Activated CD4-positive, alpha-beta T cell treated with anti-CD3 and anti-CD28 coated beads for 4 hours (primary cell): ENCODE measurements around the gene PKP1.

Experiments used
- DNase-seq, 2 donors: peaks; one replicate each; pipeline ENCODE4 v3.0.0-alpha.2; 2020

The PKP1 gene

GRCh38 chr1:201283836-201284553, 689 bp downstream of the PKP1 start:
- DNase-seq, result no peak

DNA sequence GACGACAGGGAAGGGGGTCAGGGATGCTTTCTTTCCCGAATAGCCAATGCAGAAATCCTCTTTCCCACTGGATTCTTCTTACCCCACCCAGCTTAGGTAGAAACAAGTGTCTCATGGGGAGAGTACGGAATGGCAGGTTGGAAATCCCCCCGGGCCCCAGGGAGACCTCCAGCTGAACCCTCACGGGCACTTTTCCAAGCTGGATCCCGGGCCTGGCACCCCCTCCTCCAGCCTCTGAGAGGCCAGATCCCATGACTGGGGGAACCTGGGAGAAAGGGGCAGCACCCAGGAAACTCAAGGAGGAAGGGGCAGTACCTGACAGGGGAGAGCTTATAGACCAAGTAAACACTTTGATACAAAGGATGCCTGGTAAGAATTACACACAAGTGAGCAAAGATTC, 1.3 kb downstream of the PKP1 start:
- DNase-seq, result no peak

DNA sequence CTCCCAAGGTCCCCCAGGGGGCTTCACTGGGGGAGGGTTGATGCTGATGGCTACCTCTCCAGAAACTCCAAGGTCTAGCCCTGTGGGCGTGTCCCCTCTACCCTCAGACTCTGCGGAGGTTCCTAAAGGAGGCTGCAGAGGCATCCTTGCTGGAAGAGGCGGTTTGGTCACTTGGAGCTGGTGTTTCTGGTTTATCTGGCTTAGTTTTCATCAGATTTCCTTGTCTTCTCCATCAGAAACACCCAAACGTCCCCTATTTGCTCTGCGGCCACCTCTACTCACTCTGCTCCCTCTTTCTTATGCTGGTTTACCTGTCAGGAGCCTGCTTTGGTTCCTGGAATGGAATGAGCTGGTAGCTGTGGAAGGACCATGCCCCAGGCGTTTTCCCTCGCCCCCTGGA, 2.5 kb downstream of the PKP1 start:
- no peak for DNase-seq

DNA sequence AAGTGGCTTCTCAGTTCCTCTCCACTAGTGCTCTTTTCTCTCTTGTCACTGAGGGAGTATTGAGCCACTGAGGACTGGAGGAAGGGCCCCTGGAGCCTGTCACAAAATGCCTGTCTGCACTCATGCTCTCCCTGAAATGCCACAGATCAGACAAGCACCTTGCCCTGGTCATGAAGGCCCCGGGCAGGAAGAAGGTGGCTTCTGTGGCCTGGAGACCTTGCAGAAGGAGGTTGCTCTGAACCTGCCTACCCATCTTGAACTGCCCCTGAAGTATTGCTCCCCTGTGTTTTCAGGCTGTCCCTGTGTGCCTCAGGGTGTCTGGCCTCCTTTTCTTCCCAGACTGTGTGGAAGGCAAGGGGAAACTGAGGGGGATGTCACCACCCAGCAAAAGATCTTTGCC, 3.1 kb downstream of the PKP1 start:
- DNase-seq, result no peak

GRCh38 chr1:201288007-201288406, 4.7 kb downstream of the PKP1 start:
- DNase-seq, result no peak

DNA sequence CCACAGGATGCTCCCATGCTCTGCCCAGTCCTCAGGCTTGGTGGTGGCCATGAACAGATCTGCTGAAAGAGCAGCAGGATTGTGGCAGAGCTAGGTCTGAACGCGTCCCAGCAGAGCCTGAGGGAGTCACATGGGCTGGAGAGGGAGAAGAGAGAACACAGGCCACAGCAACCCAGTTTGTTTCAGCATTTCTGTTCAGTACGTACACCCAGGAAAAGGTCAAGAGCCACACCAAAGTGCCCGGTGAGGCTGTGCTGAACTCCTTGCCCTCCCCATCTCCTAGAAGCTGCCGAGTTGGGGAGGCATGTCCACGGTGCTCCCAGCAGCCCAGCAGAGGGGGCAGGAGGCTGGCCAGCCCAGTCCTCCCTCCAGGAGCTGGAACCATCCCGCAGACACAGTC, 5.5 kb downstream of the PKP1 start:
- no peak for DNase-seq

DNA sequence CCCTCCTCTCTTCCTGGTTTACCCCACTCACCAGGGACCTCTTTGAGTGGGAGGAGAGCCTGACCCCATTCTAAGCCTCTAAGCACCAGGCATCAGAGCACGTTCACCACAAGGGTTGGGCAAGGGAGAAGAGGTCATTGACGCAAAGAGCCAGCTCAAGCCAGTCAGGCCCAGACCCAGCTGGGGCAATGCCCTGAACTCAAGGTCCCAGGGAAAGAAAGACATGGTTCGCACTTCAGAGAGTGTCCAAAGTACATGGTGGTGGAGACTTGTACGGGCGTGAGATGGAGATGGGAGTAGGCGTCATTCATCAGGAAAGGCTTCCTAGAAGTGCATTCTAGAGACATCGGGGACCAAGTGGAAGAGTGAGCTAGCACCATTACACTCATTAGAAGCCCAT, 7.2 kb downstream of the PKP1 start:
- no peak for DNase-seq

DNA sequence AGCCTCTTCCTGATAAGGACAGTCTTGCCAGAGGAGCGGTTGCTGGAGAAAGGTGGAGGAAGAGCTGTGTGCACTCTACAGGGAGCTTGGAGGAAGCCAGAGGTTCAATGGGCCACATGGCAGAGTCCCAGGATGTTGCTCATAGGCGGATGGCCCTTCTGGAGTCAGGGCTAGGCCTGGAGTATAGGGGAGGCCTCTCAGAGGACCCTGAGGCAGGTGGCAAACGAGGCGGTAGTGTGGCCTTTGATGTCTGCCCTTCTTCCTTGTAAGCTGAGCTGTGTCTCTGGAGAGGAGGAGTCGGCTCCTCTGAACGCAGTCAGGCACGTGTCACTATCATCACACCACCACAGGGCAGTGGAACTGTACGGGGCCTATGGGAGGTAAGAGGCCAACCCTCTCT, 8.6 kb downstream of the PKP1 start:
- DNase-seq, result no peak

DNA sequence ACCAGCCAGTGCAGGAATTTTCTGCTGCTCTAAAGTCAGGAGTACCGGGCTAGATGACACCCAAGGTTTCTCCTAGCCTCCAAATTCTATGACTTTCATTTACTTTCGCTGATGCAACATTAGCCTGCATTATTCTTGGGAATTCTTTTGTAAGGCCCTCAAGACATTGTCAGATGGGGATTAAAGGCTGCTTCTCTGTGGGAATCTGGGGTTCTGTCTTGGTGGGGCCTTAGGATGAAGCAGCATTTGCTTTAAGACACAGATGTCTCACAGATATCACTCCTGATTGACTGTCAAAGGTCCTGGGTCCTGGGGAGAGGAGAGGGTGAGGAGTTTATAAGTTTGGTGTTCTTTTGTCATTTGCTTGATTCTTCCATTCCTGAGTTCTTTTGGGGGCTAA, 11.6 kb downstream of the PKP1 start:
- DNase-seq, result no peak

DNA sequence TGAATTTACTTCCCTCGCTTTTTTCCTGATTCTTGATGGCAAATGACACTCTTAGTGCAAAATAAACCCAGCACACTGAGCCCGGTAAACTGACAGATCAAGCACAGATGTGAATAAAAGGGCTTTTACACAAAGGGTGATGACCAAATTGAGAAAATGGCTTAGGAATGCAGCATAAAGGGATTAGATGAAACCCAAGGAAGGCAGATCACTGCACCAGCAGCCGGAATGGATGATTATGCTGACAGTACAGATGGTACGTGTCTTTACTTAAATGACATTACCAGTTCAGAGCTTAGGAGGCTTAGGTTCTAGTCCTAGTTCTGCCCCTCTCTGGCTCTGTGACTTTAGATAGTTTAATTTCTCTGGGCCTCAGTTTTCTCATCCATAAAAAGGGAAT, 12.0 kb downstream of the PKP1 start:
- DNase-seq, result no peak

DNA sequence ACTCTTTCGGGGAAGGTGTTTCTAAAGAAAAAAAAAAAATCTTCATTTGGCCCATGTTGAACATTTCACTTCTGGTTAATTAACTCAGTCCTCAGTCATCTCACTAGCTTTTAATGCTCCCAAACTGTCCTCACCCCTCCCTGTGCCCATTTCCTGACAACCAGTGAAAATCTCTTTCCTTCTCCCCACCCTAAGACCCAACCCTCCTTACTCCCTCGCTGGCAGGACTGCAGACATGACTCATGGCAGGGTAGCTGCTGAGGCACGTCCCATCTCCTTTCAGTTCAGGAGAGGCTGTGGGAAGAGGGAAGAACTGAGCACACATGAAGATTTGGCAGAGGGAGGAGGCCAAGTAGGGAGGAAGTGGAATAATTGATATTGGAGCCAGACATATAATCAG, 12.6 kb downstream of the PKP1 start:
- no peak for DNase-seq

- DNase-seq, result no peak
Observed at GRCh38 chr1:201296352-201296751, 13.0 kb downstream of the PKP1 start.

- no peak for DNase-seq
Observed at GRCh38 chr1:201298396-201299381, 15.4 kb downstream of the PKP1 start.

- DNase-seq, result no peak
Observed at GRCh38 chr1:201299968-201300367, 16.7 kb downstream of the PKP1 start.

DNA sequence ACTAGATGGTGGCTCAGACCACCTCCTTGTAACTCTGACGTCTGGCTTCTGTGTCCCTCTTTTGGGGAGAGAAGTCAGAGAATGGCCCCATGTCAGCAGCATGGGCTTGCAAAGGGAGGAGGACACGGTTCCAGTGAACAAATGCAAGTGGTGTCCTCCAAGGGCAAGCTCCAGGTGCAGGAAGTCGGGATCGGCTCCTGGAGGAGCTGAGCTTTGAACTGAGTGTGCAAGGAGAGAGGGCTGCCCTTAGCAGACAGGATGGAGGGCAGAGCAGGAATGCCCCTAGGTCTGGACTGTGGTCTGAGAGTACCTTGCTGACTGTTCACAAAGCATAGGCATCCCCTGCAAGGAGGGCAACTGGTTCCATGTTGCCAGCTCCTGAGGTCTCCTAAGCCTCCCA, 17.3 kb downstream of the PKP1 start:
- no peak for DNase-seq

- DNase-seq, result no peak
Observed at GRCh38 chr1:201302163-201303152, 19.2 kb downstream of the PKP1 start.

DNA sequence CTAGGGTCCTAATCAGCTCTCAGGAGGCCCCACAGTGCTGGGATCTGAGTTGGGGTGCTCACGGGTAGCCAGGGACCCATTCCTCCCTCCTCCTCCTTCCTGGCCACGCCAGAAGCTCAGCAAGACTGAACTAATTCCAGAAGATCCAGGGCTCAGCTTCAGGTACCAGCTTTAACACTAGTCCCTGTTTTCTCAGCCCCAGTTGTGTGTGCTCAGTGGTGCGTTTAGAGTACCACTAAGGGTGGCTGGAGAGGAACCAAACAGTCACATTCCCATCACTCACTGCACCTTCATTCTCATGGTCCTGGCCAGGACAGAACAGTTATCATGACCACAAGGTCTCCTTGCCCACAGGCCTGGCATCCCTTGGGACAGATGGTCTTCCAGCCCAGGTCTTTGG, 20.8 kb downstream of the PKP1 start:
- DNase-seq, result no peak

GRCh38 chr1:201305815-201306214, 22.5 kb downstream of the PKP1 start:
- DNase-seq, result no peak

GRCh38 chr1:201307231-201307630, 23.9 kb downstream of the PKP1 start:
- DNase-seq, result no peak

- DNase-seq, result no peak
Observed at GRCh38 chr1:201307760-201308499, 24.6 kb downstream of the PKP1 start.

DNA sequence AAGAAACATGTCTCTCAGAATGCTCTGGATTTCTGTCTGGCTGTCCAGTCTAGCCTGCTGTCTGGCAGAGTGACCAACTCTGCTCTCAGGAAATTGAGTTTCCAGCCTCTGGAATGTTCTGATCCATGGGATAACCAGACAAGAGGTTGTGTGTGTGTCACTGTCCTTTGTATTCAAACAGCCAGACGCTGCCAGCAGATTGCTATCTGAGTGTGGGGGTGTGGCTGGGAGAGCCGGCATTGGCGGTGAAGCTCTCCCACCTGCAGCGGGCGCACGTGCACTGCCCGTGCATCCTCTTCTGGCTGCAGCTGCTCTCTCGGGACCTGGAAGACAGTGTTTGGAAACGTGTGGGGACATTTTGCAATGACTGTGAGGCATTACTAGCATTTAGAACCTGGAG, 26.1 kb downstream of the PKP1 start:
- no peak for DNase-seq
